ENCODE data around the gene STON2. TPM values are rescaled to one million over a fixed set of nuclear protein-coding genes. Genes with fewer than 3 reads are reported as not detected.

The STON2 gene
- total RNA-seq, 1 donor from 2014 or later: not detected

DNA sequence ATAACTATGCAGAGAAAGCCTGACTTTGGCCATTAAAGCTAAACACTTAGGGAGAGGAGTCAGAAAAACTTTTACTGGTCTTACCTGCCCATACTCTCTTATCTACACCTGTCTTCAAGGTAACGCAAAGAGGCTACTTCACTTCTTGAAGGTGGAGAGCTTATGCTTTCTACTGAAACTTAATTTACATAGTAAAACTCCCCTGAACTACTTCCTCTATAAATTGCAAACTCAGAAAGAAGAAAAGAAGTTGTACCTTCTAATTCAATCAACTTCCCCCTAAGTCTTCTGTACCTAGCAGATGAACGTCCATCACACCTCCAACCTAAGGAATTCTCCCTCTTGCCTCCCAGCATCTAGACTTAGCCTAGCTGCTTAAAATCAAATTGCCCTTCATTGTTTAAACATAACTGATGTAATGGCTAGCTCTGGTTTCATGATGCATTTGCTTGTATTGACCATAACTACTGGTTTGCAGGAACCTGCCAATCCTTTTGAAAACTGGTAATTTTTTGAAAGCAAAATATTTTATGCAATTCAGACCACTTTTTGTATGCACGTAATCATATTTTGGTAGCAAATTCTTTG is 87.7 kb downstream of the STON2 start:
- H3K4me3 Mint-ChIP-seq: no peak overlapping the region
- ChIA-PET POLR2A (no interaction called here), CTCF (no interaction called here)
- TF ChIP-seq, protein P1, sequence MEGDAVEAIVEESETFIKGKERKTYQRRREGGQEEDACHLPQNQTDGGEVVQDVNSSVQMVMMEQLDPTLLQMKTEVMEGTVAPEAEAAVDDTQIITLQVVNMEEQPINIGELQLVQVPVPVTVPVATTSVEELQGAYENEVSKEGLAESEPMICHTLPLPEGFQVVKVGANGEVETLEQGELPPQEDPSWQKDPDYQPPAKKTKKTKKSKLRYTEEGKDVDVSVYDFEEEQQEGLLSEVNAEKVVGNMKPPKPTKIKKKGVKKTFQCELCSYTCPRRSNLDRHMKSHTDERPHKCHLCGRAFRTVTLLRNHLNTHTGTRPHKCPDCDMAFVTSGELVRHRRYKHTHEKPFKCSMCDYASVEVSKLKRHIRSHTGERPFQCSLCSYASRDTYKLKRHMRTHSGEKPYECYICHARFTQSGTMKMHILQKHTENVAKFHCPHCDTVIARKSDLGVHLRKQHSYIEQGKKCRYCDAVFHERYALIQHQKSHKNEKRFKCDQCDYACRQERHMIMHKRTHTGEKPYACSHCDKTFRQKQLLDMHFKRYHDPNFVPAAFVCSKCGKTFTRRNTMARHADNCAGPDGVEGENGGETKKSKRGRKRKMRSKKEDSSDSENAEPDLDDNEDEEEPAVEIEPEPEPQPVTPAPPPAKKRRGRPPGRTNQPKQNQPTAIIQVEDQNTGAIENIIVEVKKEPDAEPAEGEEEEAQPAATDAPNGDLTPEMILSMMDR (IDR thresholded peaks at IDR 0.05): no peak
- no peak overlapping the region for H3K27ac Mint-ChIP-seq
- DNase-seq (no peak), ATAC-seq (ENCODE audit: low read depth) (no peak)
- H3K27me3 Mint-ChIP-seq: peaks cover 5% of the 10 kb centered on the region
- intact Hi-C loops (cut with micrococcal nuclease): no loop called here
- no peaks in the 10 kb centered on the region for H3K9me3 Mint-ChIP-seq
- no peaks in the 10 kb centered on the region for H3K36me3 Mint-ChIP-seq (ENCODE audit: low read depth)
- H3K4me1 Mint-ChIP-seq: peaks cover 2% of the 10 kb centered on the region

DNA sequence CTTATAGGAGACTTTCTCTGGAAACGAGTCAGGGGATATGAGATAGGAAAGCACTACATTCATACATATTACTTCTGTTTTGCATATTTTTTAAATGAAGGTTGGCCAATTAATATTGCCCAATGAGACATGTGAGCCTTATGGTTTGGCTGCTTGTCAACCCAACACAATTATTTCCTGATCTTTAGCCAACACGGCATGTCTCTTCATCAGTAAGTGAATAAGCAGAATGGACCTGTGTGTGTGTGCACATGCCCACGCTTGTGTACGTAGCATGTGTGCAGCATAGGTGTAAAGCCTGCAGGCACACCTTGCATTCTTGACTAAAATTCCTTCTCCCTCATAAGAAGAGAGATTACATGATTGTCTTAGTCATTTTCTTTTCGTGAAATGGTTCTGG is 88.3 kb downstream of the STON2 start:
- peaks cover 4% of the 10 kb centered on the region for H3K27me3 Mint-ChIP-seq
- intact Hi-C loops (cut with micrococcal nuclease): no loop called here
- H3K9me3 Mint-ChIP-seq: no peaks in the 10 kb centered on the region
- H3K27ac Mint-ChIP-seq: no peak overlapping the region
- ATAC-seq (ENCODE audit: low read depth): no peak
- no peaks in the 10 kb centered on the region for H3K36me3 Mint-ChIP-seq (ENCODE audit: low read depth)
- TF ChIP-seq, protein P1 (IDR thresholded peaks at IDR 0.05): no peak
- ChIA-PET CTCF (no interaction called here), POLR2A (no interaction called here)
- DNase-seq: no peak
- no peak overlapping the region for H3K4me3 Mint-ChIP-seq
- peaks cover 2% of the 10 kb centered on the region for H3K4me1 Mint-ChIP-seq

DNA sequence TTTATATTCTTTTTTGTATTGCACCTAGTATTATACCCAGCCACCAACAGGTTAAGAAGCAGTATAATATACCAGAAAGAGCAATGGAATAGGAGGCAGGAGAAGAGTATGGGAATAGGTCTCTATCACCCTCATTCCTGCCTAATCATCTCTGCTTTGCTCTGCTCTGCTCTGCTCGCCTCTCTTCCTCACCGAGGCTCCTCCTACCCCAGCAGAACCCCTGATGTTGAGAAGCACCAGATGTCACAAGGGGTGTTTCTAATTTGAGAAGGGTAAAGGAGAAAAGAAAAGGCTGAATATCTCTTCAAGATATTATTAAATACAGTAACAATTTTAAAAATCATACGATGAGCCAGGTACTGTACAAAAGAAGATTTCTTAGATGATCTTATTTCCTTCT is 89.0 kb downstream of the STON2 start:
- ChIA-PET CTCF (no interaction called here), POLR2A (no interaction called here)
- no peak overlapping the region for H3K4me3 Mint-ChIP-seq
- no peak overlapping the region for H3K27ac Mint-ChIP-seq
- TF ChIP-seq, protein P1 (IDR thresholded peaks at IDR 0.05): no peak
- intact Hi-C loops (cut with micrococcal nuclease): no loop called here
- H3K27me3 Mint-ChIP-seq: peaks cover 2% of the 10 kb centered on the region
- DNase-seq (no peak), ATAC-seq (ENCODE audit: low read depth) (no peak)
- no peaks in the 10 kb centered on the region for H3K36me3 Mint-ChIP-seq (ENCODE audit: low read depth)
- H3K9me3 Mint-ChIP-seq: no peaks in the 10 kb centered on the region
- peaks cover 2% of the 10 kb centered on the region for H3K4me1 Mint-ChIP-seq

DNA sequence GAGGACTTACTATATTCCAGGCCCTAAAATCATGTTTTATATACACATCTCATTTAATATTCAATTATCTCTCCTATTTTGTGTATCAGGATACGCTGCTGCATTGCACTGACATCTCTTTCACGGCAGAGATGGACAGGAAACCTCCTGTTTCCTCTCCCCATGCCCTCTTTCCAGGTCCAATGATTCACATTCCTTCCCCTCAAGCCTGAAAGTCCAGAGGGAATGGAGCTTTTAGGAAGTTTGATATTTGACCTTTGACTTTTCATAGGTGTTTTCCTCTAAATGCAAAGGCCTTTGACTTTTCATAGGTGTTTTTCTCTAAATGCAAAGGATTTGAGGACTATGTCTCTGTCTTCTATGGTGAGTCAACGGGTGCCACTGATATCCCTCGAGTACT is 89.5 kb downstream of the STON2 start:
- CTCF ChIA-PET: no interaction called here
- TF ChIP-seq, protein P1 (IDR thresholded peaks at IDR 0.05): no peak
- intact Hi-C loops (cut with micrococcal nuclease): no loop called here
- peaks cover 2% of the 10 kb centered on the region for H3K4me1 Mint-ChIP-seq
- no peaks in the 10 kb centered on the region for H3K9me3 Mint-ChIP-seq
- H3K36me3 Mint-ChIP-seq (ENCODE audit: low read depth): no peaks in the 10 kb centered on the region
- no peak overlapping the region for H3K27ac Mint-ChIP-seq
- DNase-seq (no peak), ATAC-seq (ENCODE audit: low read depth) (no peak)
- no peak overlapping the region for H3K4me3 Mint-ChIP-seq
- POLR2A ChIA-PET: no interaction called here
- peaks cover 2% of the 10 kb centered on the region for H3K27me3 Mint-ChIP-seq

DNA sequence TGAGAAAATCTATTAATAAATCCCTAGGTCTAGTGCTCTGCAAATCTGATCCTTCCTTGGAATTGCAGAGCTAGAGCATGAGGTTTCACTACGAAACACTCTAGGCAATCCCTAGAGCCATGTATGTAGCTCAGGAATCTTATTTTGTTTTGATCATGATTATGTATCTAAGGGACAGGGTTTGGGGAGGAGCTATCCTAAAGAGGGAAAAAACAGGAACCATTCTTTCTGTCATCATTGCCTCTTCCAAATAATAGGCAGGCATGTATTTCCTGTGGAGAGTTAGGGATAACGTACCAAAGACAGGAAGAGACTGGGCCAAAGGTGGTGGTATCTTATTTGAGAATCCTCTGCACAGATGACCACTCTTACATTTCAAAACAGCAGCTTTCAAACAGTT is 90.6 kb downstream of the STON2 start:
- DNase-seq: no peak
- ChIA-PET CTCF (no interaction called here), POLR2A (no interaction called here)
- intact Hi-C loops (cut with micrococcal nuclease): no loop called here
- peaks cover 2% of the 10 kb centered on the region for H3K4me1 Mint-ChIP-seq
- no peaks in the 10 kb centered on the region for H3K9me3 Mint-ChIP-seq
- H3K27ac Mint-ChIP-seq: no peak overlapping the region
- no peak overlapping the region for H3K4me3 Mint-ChIP-seq
- TF ChIP-seq, protein P1 (IDR thresholded peaks at IDR 0.05): no peak
- no peak for ATAC-seq (ENCODE audit: low read depth)
- peaks cover 2% of the 10 kb centered on the region for H3K27me3 Mint-ChIP-seq
- H3K36me3 Mint-ChIP-seq (ENCODE audit: low read depth): no peaks in the 10 kb centered on the region

Data from activated B cell treated with CpG ODN at 0.5 μM for 24 hours (primary cell).